ENCODE results near the gene MGAT4B.

Gene MGAT4B

GRCh38 chr5:179825655-179826182 lies 19.1 kb upstream of the MGAT4B start:
- no peak for FAIRE-seq

GRCh38 chr5:179824745-179825112 lies 18.1 kb upstream of the MGAT4B start:
- FAIRE-seq, result no peak

GRCh38 chr5:179823937-179824744 lies 17.5 kb upstream of the MGAT4B start:
- no peak for FAIRE-seq

- no peak for FAIRE-seq
Observed at GRCh38 chr5:179822444-179822990, 15.9 kb upstream of the MGAT4B start.

- no peak for FAIRE-seq
Observed at GRCh38 chr5:179822059-179822432, 15.4 kb upstream of the MGAT4B start.

GRCh38 chr5:179821298-179822058 lies 14.8 kb upstream of the MGAT4B start:
- no peak for FAIRE-seq

- FAIRE-seq, result no peak
Observed at GRCh38 chr5:179820483-179821297, 14.0 kb upstream of the MGAT4B start, which contains the start of gene SQSTM1. SQSTM1 (plus strand) TSS chr5:179820905; CDS start chr5:179820937, 32 bp downstream.

- no peak for FAIRE-seq
Observed at GRCh38 chr5:179820127-179820482, 13.4 kb upstream of the MGAT4B start.

GRCh38 chr5:179819296-179820126 lies 12.8 kb upstream of the MGAT4B start:
- FAIRE-seq, result no peak

GRCh38 chr5:179818746-179819295 lies 12.2 kb upstream of the MGAT4B start:
- no peak for FAIRE-seq

GRCh38 chr5:179817890-179818745 lies 11.5 kb upstream of the MGAT4B start:
- FAIRE-seq, result no peak

- no peak for FAIRE-seq
Observed at GRCh38 chr5:179817470-179817840, 10.8 kb upstream of the MGAT4B start.

GRCh38 chr5:179816796-179817469 lies 10.3 kb upstream of the MGAT4B start:
- FAIRE-seq, result no peak

GRCh38 chr5:179816401-179816795 lies 9.7 kb upstream of the MGAT4B start:
- FAIRE-seq, result no peak

GRCh38 chr5:179815491-179816249 lies 9.0 kb upstream of the MGAT4B start:
- FAIRE-seq, result no peak

GRCh38 chr5:179814090-179814489 lies 7.4 kb upstream of the MGAT4B start:
- FAIRE-seq, result no peak

GRCh38 chr5:179812997-179813607 lies 6.4 kb upstream of the MGAT4B start:
- no peak for FAIRE-seq

GRCh38 chr5:179812135-179812825 lies 5.6 kb upstream of the MGAT4B start:
- no peak for FAIRE-seq

Data from TTC549 (cell line).